Stimulated activated CD8-positive, alpha-beta memory T cell treated with anti-CD3 and anti-CD28 coated beads, Interleukin-2, amount 100 ng/mL, for 1 hour (primary cell): ENCODE data around the gene TRIM61.
"Not testable (repeated sequence)": the region's sequence is repeated elsewhere in the genome, so short reads cannot be mapped to it uniquely, and the experiment has no call there.

Experiments used
- DNase-seq, 2 donors: peaks; one replicate each; pipeline ENCODE4 v3.0.0-alpha.2; 2020; ENCODE audit warnings: low read depth in 2 of 2

Gene TRIM61

DNA sequence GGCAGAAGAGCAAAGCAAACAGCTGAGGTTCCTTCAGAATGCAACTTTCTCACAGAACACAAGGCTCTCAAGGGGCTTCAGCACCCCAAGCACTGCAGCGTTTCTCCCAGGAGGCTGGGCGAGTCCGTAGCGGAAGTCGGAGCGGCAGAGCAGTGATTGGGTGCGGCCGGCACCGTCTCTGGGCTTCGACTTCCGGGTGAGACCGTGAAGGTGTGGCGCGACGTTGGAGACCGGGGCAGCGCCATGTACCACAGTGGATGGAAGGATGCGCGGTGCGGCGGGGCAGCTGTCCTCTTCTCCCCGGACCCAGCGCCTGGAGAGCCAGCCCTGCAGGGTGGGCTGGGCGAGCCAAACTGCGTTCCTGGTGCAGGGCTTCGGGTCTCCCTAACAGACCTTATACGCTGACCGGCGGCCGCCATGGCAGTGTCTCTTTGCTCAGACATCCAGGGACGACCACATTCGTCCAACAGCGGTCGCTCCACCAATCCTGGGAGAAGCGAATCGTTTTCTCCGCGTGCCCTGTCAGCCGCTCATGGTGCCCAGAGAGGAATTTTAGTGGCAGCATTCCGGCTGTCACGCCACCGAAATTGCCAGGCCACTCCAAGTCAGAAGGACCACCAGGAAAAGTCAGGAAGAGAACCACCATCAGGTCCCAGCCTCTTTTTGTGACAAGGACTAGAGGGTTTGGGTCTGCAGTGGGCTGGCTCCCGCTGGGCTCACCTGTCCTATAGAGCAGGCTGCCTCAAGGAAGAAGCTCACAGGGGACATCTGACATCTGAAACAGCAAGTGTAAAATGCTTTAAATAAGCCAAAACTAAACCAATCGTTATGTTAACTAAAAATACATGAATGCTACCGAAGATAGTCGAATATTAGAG, 20.5 kb downstream of the TRIM61 start:
- DNase-seq = peak; percentile 49

DNA sequence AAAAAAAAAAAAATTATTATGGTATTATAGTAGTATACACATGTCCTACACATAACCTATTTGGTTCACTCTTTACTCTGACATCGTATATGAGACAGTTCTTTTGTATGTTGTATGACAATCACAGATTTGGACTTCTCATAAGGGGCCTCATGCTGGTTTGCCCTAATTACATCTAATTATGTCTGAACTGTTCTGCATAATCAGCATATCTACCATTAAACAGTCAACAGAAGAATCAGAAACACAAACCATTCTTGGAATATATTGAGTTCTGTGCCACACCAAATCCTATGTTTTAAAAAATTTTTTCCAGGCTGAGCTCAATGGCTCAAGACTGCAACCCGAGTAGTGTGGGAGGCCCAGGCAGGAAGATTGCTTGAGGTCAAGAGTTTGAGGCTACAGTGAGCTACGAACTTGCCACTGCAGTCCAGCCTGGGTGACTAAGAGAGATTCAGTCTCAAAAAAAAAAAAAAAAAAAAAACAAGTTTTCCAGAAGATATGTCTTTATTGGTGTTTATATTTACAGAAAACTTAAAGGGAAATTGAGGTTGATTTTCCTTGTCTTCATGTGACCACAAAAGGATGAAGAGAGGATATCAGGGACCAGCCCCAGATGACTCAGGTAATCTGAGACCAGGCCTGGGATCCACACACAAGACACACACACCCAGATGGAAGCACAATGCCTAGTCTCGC, 22.2 kb downstream of the TRIM61 start:
- DNase-seq = no peak

DNA sequence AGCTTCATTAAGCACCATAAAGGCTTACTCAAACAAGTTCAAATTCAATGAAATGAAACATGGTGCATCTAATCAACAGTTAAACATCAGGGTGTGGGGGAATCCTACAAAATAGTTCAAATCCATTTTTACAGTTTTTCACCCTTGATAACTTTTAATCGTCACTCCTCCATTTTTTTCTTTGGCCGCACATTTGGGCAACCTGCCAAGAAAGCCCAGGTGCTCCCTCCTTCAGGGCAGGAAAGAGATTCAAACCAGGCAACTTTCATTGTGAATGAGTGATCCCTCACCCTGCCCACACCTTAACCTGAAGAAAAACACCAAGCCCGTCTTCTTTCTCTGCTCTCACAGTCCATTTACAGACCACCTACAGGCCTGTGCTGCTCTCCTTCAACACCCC, 24.9 kb downstream of the TRIM61 start:
- DNase-seq = no peak

DNA sequence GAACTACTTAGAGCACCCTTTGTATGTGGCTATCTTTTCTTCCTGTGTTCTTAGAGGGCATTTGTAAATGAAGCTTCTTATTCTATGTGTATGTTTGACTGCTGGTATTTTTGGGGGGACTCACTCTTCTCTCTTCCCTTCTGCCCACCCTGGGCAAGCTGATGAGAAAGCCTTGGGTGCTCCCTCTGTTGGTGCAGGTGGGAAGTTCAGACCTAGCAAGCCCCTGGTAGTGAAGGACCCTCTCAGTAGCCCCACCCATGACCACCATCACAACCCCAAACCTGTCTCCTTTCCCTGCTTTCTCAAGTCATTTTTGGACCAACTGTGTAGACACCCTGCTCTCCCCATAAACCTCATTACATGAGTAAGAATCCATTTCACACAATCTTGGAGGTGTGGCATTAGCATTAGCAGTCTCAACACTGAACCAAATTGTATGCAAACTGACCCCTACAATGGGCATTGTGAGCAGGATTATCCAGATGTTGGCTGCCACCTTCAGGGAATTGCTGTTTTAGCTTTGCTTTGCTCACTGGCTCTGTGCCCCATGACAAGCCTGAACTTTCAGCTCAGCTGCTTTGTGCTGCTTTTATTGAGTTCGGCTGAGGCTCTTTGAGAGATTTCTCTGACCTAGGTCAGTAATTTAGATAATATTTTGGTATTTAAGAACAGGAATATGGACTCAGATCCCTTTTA, 27.9 kb downstream of the TRIM61 start:
- no peak for DNase-seq

DNA sequence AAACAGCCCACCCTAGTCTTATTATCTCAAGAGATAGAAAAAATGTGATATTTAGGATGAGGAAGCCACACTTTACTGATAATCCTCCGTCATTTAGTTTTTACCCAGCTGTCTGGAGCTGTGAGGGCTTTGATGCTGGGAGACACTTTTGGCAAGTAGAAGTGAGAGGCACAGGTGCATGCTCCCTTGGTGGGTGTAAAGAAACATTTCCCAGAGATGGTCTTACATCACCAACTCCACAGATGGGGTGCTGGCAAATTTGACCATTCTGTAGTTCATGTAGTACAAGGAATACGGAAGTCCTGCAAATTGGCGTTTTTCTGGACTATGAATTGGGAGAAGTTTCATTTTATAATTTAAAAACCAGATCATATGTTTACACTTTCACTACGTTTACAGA, 28.5 kb downstream of the TRIM61 start:
- no peak for DNase-seq

DNA sequence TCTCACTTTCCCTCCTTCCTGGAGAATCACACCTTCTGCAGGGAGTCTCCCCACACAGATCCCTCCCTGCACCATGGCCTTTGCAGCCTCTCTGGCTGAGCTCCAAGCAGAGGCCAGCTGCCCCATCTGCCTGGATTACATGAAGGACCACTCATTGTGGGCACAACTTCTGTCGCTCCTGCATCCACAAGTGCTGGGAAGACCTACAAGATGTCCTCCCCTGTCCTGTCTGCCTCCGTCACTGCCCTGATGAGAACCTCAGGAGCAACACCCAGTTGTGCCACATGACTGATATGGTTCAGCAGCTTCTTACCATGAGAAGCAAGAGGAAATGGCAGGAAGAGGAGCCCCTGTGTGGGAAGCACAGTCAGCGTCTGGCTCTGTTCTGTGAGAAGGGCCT, 29.5 kb downstream of the TRIM61 start:
- not testable (repeated sequence) for DNase-seq

DNA sequence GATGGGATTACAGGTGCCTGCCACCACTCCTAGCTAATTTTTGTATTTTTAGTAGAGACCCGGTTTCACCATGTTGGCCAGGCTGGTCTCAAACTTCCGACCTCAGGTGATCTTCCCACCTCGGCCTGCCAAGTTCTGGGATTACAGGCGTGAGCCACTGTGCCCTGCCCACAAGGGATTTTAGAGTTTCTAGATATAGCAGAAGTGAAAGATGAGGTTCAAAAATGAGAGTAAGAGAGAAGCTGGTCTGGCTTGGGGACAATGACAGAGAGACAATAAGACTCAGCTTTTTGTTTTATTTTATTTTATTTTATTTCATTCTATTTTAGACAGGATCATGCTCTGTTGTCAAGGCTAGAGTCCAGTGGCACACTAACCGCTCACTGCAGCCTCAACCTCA, 30.6 kb downstream of the TRIM61 start:
- DNase-seq = no peak

DNA sequence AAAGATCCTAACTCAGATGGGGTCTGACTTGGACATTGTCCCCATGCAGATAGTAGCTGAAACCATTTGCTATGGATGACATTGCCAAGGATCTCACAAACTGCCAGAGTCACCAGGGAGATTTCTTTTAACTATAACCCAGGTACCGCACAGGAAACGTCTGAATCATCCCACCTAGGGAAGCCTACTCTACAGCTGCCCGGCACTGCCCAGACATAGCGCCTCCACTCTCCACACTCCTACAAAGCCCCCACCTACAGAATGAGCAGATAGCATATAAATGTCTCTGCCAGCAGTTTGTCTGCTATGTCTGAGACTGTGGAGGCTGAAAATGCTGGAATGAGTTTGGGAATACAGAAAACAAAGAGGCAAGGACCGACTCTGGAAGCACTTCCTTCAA, 32.3 kb downstream of the TRIM61 start:
- DNase-seq = no peak

DNA sequence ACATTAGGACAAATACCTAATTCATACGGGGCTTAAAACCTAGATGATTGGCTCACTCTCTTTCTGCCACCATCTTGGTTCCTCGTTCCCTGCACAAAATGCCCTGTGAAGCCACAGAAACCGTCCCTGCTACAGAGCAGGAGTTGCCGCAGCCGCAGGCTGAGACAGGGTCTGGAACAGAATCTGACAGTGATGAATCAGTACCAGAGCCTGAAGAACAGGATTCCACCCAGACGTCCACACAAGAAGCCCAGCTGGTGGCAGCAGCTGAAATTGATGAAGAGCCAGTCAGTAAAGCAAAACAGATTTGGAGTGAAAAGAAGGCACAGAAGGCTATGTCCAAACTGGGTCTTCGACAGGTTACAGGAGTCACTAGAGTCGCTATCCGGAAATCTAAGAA, 34.3 kb downstream of the TRIM61 start:
- DNase-seq = no peak

DNA sequence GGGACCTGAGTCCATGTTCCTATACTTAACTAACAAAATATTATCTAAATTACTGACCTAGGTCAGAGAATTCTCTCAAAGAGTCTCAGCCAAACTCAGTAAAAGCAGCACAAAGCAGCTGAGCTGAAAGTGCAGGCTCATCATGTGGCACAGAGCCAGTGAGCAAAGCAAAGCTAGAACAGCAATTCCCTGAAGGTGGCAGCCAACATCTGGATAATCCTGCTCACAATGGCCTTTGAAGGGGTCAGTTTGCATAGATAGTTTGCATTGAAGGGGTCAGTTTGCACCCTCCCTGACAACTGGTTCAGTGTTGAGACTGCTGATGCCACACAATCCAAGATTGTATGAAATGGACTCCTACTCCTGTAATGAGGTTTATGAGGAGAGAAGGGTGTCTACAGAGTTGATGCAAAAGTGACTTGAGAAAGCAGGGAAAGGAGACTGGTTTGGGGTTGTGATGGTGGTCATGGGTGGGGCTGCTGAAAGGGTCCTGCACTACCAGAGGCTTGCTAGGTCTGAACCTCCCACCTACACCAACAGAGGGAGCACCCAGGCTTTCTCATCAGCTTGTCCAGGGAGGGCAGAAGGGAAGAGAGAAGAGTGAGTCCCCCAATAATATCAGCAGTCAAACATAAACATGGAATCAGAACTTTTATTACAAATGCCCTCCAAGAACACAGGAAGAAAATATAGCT, 39.7 kb downstream of the TRIM61 start:
- DNase-seq = no peak

DNA sequence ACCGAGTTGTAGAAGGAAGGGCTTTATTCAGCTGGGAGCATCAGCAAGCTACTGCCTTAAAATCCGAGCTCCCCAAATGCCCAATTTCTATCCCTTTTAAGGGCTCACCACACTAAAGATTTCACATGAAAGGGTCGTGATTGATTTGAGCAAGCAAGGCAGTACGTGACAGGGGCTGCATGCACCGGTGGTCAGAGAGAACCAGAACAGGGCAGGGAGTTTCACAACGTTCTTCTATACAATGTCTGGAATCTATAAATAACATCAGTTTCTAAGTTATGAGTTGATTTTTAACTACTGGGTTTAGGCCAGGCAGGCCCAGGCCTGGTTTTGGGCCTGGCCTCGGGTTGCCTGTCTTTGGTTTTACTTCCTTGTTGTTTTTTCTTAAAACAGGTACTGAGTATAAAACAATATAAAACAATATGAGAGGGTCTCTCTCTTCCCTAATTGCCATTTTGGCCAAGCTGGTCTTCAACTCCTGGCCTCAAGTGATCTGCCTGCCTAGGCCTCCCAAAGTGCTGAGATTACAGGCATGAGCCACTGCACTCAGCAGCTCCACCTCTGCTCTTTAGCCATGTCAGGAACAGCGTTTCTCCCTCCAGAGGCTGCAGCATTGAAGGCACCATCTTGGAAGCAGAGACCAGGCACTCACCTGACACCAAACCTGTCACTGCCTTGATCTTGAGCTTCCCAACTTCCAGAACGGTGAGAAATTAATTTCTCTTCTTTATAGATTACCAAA, 41.4 kb downstream of the TRIM61 start:
- not testable (repeated sequence) for DNase-seq

DNA sequence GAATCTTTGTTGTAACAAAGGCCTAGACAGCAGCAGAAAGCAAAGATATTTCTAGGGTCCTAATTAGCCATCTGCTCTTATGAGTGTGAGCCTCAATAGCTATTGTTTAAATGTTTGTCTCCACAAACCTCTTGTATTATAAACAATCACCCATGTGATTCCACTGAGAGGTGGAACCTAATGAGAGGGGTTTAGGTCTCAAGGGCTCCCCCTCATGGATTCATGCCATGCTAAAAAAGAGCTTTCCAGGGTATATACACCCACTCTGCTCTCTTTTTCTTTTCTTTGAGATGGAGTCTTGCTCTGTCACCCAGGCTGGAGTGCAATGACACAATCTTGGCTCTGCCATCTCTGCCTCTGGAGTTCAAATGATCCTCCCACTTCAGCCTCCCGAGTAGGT, 42.1 kb downstream of the TRIM61 start:
- DNase-seq = no peak

DNA sequence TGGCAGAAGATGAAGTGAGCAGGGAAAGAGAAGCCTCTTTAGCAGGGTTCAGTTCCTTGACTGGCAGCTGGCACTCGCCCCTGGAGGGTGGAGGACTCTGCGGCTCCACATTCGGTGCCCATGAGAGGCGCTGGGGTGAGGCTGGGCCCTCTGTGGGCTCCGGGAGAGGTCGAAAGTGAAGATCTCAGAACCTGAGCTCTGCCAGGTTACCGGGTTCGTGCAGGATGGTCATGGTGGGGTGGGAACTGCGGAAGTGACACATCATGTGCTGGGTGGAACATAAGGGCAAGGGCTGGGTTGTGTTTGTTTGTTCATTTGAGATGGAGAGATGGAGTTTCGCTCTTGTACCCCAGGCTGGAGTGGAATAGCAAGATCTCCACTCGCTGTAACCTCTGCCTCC, 44.2 kb downstream of the TRIM61 start:
- DNase-seq = no peak

DNA sequence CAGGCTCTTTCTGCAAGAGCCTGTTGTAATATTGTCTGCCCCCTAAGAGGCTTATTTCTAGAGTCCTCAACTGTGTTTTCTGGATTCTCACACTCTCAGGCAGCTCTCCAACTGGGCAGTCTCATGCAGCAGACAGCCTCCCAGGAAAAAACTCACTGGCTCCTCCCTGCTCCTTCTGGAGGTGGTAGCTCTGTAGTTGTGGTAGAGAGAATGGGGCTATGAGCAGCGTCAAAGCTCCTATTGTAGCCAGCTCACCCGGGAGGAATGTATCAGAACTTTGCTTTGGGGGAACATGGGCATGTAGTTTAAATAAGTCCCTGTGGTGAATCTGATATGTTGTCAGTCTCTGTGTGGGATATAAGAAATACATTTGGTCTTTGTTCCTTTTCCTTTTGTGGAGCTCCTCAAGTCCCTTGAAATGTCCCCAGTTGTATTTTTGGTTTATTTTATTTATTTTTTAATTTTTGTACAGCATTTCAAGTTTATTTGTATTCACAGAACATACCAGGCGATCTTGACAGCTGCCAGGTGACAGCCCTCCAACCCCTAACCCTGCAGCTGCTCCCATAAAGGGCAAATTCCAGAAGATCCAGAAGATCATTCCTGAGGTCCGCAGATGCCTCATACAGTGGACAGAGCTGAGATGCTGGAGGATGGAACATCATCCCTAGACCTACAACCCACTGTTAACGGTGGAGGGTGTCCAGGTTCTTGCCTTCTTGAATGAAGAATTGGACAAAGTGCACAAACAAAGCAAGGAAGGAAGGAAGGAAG, 45.7 kb downstream of the TRIM61 start:
- DNase-seq = no peak

DNA sequence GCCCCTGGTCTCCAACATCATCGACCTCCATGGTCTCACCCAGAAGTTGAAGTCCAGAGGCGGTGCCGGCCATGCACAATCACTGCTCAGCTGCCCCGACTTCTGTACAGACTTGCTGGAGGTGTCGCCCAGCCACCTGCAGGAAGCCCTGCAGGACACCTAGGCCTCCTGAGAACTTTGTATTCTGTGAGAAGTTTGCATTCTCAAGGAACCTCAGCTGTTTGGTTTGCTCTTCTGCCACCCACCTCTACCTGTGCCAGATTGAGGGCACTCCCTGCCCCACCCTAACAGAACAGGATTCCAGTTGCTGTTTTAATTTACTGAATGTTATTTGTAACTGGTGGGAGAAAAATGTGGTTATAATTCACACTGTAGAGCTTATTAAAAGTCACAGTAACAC, 46.8 kb downstream of the TRIM61 start:
- no peak for DNase-seq

DNA sequence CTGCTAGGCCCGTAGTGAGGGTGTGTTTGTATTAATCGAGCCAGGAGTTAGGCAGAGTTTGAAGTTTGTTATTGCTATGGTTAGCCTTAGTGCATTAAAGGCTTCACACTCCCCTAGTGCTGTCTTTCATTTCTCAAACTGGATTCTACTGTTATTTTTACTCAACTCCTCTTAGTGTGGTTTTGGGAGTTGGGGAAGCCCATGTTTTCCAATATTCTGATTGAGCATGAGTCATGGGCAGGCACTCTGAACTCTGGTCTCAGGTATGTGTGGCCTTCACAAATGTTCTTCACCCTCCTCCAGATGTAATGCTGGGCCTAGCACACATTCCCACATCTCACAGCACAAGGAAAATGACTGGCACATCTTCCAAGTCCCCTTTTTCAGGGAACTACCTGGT, 50.4 kb downstream of the TRIM61 start:
- not testable (repeated sequence) for DNase-seq

DNA sequence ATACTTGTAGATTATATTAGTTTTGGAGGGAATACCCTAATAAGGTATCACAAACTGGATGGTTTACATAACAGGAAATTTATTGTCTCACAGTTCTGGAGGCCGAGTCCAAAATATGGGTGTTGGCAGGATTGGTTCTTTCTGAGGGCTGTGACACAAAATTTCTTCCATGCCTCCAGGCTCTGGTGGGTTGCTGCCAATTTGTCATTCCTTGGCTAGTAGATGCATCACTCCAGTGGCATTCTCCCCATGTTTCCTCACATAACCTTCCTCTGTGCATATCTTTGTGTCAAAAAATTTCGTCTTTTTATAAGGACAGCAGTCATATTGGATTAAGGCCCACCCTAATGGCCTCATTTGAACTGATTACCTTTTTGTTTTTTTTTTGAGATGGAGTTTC, 51.2 kb downstream of the TRIM61 start:
- DNase-seq = no peak

DNA sequence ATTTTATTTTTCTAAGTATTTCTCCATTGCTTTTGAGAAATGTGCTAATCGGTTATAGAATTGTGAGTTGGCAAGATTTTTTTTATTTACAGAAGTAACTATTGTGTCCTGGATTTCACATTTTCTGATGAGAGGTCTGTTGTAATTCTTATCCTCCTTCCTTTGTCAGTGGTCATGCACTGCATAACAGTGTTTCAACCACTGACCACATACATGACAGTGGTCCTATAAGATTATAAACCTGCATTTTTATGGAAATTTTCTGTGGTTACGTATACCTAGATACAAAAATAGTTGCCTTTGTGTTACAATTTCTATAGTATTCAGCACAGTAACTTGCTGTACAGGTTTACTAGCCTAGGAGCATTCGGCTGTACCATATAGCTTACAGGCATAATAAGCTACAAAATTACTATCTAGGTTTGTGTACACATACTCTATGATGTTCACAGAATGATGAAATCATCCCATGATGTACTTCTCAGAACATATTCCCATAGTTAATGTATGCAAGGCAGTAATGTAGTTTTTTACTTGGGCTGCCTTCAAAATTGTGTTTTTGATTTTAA, 52.7 kb downstream of the TRIM61 start:
- DNase-seq = no peak

DNA sequence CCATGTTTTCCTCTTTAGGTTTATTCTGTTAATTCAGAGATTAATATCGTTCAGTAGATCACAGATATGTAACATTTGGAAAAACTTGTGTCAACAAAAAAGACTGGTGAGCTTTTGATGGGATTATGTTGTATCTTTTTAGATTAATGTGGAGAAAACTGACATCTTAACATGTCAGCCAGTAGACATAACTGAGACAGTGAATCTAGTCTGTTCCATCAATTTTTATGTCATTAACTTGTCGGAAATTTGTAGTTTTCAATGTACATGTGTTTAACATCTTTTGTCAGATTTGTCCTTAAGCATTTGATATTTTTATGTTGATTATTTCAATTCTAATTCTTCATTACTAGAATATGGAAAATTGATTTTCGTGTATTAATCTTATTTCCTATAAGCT, 58.5 kb downstream of the TRIM61 start:
- DNase-seq = no peak
